Measurements from ENCODE around the gene PPP2R2C.

Gene PPP2R2C

GRCh38 chr4:6472387-6473263 lies at the start of gene PPP2R2C:
TSS of gene PPP2R2C (minus strand) at chr4:6472614. CDS start at chr4:6472229, 385 bp downstream.
- DNase-seq, result no peak

GRCh38 chr4:6520978-6521377 lies 48.6 kb upstream of the PPP2R2C start:
- no peak for DNase-seq

DNA sequence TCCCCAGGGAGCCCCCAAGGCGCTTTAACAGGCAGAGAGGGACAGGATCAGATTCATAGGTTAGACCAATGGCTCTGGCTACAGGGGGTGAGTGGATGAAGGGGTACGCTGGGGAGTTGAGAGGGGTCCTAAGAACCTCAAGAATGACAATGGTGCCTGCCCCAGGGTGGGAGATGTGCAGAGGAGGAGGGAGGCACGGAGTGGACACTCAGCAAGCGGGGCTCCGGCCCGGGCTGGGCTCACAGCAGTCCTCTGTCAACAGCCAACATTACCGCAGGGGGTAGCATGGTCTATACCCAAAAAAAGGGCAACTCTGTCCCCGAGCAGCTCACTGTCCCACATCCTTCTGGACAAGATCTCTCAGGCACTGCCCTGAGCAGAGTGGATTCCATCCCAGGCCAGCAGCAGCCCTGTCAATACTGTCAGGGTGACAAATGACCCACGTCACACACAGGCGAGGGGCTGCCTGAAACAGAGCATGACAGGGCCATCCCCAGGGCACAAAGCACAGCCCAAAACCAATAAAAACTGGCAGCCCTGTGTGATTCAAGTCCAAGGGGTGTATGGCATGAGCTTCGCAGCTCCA lies 47.7 kb upstream of the PPP2R2C start:
- DNase-seq, result no peak

DNA sequence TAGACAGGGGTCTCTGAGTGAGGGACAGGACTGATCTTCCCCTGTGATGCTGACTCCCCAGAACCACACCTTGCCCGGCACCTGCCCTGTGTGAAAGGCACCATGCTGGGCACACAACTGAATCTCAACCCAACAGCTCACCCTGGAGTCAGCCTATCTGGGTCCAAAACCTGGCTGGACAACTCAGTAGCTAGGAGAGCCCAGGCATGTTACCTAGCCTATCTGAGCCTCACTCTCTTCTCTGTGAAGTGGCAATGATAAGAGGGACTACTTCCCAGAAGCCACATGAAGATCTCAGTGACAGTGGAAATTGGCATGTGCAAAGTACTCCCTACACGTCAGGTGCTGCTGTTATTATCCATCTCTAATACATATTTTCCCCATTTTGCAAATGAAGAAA lies 44.8 kb upstream of the PPP2R2C start:
- DNase-seq, result no peak

DNA sequence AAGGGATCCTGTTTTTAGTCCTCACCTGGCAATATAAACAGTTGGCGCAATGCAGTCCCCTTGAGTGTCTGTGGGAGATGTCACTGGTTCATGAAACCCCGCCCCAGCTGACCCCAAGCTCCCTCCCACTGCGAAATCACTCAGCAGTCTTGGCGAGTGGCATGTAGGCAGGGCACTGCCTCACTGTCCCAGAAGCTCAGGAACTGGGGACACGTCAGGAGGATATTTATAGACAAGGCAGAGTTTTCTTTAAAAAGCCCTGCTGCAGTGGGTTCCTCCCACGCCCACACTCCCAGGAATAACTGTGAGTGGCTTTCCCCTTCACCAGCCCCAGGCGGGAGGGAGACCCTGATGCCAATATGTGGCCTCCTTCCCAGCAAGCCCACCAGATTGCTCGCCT lies 44.3 kb upstream of the PPP2R2C start:
- DNase-seq, result no peak

- no peak for DNase-seq
These were observed 43.9 kb upstream of the PPP2R2C start for GRCh38 chr4:6516281-6516680.

DNA sequence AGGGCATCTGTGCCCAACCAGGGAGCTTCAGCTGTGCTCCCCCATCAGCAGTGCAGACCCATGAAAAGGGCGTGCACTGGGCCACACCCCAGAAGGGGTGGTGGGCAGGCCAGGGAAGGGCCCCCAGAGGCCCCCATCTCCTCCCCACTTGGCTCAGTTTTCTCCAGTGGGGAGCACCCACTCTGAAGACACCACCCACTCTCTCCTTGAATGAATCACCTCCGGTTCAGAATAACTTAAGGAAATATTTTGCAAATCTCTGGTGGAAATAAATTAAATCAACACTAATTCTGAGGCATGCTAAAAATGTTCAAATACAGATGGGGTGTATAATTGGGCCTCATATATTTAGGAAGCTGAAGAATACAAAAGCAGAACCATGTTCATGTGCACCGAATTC lies 41.3 kb upstream of the PPP2R2C start:
- DNase-seq, result no peak

DNA sequence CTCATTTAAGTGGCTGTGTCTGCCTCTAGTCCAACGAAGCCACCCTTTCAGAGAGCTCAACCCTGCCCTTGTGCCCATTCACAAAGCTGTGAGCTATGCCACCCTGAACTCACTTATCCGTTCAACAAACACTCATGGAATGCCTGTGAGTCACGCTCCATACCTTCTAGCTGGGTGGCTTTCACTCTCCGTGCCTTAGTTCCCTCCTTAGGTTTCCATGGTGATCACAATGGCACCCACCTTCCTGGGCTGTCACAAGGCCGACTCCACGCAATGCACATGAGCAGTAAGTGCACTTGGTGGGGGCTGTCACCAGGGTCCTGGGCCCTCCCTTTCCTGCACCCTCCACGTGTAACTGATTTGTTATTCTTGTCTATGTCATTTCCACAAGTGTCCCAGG lies 37.2 kb upstream of the PPP2R2C start:
- no peak for DNase-seq

DNA sequence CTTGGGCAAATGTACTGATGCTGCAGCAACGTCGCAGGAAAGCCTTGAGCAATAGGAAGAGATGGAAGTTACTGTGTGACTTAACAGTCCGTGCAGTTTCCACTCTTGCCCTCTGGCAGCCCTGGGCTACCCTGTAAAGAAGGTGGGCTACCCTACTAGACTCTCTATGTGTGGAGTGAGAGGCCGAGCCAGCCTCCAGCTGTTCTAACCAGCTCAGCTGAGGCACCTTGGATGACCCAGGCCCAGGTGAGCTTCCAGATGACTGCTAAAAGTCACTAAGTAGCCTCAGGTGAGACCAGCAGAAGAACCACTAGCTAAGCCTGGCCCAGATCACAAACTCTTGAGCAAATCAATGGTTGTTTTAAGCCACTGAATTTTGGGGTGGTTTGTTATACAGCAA lies 34.9 kb upstream of the PPP2R2C start:
- DNase-seq, result no peak

DNA sequence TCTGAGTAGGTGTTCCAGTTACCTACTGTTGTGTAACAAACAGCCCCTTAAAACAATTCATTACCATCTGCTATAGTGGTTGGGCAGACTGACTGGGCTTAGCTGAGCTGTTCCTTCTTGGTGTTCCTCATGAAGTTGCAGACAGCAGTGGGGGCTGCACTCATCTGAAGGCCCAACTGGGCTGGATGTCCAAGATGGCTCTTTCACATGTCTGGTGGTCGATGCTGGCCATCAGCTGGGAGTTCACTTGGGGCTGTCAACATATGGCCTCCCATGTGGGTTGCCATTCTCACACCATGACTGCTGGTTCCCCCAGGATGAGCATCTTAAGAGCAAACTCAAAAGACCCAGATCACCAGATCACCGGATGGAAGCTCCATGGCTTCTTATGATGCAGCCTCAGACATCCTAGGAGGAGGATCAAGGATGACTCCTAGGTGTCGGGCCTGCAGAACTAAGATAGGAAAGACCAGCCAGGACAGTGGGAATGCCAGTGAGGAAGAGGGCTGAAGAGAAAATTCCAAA lies 34.3 kb upstream of the PPP2R2C start:
- no peak for DNase-seq

- DNase-seq, result no peak
These were observed 32.6 kb upstream of the PPP2R2C start for GRCh38 chr4:6504900-6505496.

- DNase-seq, result no peak
These were observed 30.5 kb upstream of the PPP2R2C start for GRCh38 chr4:6502747-6503465.

DNA sequence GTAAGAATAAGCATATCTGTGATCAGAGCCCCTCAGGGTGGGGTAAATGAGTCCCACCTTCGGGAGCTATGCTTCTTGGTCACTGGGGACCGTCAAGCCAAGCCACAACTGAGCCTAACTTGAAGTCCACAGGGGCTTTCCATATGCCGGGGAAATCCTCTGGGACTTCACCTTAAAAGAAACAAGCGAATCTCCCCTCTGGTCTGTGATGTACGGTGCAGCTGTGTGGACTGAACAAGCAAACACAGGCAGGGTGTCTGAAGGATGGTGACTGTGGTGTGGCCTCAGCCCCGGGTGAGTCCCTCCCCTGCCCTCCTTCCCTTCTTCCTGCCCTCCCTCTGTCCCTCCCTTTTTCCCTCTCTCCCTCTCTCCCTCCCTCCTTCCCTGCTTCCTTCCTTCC lies 29.7 kb upstream of the PPP2R2C start:
- DNase-seq, result no peak

- DNase-seq, result no peak
These were observed 28.8 kb upstream of the PPP2R2C start for GRCh38 chr4:6501171-6501570.

DNA sequence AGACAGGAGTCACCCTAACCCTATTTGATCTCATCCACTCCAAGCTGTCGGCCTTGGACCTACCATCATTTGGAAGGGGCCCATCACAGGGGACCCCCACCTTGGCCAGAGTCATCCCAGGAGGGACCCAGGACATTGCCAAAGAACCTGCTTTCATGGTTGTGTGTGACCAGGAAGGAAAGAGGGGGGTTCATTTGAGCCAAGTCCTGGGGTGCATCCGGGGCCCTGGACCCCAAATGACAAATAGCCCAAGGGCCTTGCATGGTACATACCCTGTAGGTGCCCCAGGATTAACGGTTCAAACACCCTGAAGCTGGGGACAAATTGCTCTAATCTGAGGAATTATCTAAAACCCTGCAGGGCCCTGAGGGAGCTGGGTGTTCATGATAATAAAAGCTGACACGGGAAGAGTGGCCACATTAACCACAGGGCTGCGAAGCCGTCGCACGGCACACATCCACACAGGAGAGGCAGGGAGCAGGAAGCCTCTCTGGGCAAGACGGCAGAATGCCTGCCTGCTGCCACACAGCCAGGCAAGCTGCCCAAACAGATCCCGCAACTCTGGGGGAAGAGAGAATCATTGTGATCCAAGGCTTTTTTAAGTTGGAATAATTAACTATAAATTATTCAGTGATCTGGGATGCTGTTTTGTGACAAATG lies 28.2 kb upstream of the PPP2R2C start:
- no peak for DNase-seq

- DNase-seq, result no peak
These were observed 26.8 kb upstream of the PPP2R2C start for GRCh38 chr4:6499238-6499600.

- DNase-seq, result no peak
These were observed 26.3 kb upstream of the PPP2R2C start for GRCh38 chr4:6498511-6499237.

DNA sequence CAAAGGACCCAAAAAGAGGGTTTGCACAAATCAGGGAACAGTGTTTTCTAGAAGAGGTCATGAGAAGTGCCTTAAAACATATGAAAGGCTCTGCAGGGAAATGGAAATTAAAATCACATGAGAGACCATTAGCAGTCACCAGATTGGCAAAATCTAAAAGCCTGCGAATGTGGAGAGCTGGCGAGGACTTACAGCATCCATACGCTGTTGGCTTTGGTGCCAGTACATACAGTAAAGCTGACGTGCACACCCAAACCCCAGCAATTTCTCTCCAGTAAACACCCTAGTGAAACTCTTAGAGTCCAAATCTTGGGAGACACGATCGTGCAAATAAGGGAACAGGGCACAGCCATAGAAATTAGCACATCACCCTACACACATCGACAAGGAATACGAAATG lies 25.4 kb upstream of the PPP2R2C start:
- DNase-seq, result no peak

- DNase-seq, result no peak
These were observed 23.3 kb upstream of the PPP2R2C start for GRCh38 chr4:6495736-6496135.

DNA sequence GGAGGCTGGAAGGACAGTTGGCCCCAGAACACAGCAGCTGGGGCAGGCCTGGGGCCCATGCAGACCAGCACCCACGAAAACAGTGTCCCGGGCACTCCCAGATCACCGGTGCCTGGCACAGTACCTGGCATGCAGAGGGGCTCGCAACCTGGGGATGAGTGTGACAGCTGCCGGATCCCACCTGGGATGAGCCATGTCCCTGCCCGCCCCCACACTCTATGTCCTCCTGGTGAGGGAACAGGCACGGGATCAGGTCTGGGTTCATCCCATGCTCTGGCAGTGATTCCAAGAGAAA lies 22.8 kb upstream of the PPP2R2C start:
- DNase-seq, result no peak

DNA sequence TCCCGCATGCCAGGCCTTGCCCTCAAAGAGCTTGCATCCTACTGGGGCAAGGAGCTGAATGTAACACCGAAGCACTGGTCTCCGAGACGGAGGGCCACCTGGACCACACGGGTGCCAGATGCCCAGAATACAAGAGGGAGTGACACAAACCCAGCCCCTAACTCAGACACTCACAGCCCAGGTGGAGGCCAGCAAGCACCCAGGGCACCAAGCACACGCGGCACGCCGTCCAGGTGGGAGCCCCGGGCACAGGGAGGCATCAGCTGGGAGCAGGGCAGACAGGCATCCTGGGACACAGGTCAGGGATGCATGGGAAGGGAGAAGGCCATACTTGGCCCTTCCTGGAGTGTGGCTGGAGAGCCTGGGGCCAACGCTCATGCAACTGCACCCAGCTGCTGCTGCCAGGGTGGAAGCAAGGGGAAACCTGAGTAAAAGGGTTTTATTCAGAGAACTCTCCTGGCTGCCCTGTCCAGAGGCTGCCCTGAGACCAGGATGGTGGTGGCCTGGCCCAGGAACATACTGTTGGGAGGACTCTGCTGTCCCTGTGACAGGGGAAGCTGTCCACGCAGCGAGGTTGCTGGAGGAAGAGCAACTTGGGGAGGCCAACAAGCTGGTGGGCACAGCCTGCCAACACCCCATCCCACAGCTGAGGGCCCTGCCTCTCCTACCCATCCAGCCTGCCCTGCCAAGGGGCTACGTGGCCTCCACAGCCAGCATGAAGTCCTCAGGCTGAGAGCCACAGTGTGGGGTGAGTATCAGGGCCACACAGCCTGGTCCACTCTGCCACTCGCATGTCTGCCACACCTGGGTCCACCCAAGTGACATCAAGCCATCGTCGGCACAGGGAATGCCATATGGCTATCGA lies 22.2 kb upstream of the PPP2R2C start:
- DNase-seq, result no peak
